ENCODE measurements around the gene MAT1A. TPM values are rescaled to one million over a fixed set of nuclear protein-coding genes. Genes with fewer than 3 reads are reported as not detected.

The MAT1A gene
- total RNA-seq, 1 experiment from 2014 or later, result 1.6 TPM

- peaks cover 3% of the 10 kb centered on the region; the same call in 1 of the 2 replicates for H3K9me2 ChIP-seq (ENCODE audit: insufficient read depth)
- RAD21 ChIA-PET (ENCODE audit: low non-redundant PET in 1 of 2, low total read pairs in 2 of 2, uncharacterized antibody in 2 of 2, unreplicated experiment in 2 of 2), result no interaction called here
- POLR2A ChIA-PET, result no interaction called here
- H3K4me1 ChIP-seq (ENCODE audit: control insufficient read depth in 1 of 2, insufficient read depth in 2 of 2, low read length in 2 of 2), result peaks cover 0 to 8% of the 10 kb centered on the region in 2 experiments; a peak in 3 of 4 replicates
- TF ChIP-seq POLR2AphosphoS5 (IDR thresholded peaks at IDR 0.05; ENCODE audit: low read depth, low read length) (no peak), JUND (IDR thresholded peaks at IDR 0.05) (no peak), EZH2phosphoT487 (IDR thresholded peaks at IDR 0.05; ENCODE audit: borderline replicate concordance) (no peak), CTCF (IDR thresholded peaks at IDR 0.05 in 2 of 3, conservative IDR thresholded peaks at IDR 0.05 in 1 of 3; ENCODE audit: borderline replicate concordance in 1 of 3, insufficient read depth in 1 of 3, low read depth in 2 of 3, low read length in 2 of 3) (no peak), TCF7L2 (IDR thresholded peaks at IDR 0.05; ENCODE audit: borderline replicate concordance, extremely low read depth, insufficient read depth, insufficient read length) (no peak), ZBTB33 (IDR thresholded peaks at IDR 0.05; ENCODE audit: extremely low read depth, insufficient replicate concordance, low read length) (no peak), SRF (IDR thresholded peaks at IDR 0.05; ENCODE audit: low read depth) (no peak), POLR2A (IDR thresholded peaks at IDR 0.05; ENCODE audit: borderline replicate concordance, extremely low read depth, insufficient read depth, insufficient read length) (no peak), ZNF274 (IDR thresholded peaks at IDR 0.05; ENCODE audit: low read depth, low read length) (no peak), FOSL1 (IDR thresholded peaks at IDR 0.05; ENCODE audit: low read depth) (no peak), YY1 (IDR thresholded peaks at IDR 0.05; ENCODE audit: extremely low read depth, insufficient replicate concordance, low read depth, low read length) (no peak), MAX (IDR thresholded peaks at IDR 0.05) (no peak), SIN3A (IDR thresholded peaks at IDR 0.05; ENCODE audit: low read depth) (no peak), EGR1 (IDR thresholded peaks at IDR 0.05; ENCODE audit: low read depth) (no peak), REST (IDR thresholded peaks at IDR 0.05; ENCODE audit: low read depth) (no peak), CBX3 (IDR thresholded peaks at IDR 0.05; ENCODE audit: low read depth) (no peak), ELF1 (IDR thresholded peaks at IDR 0.05; ENCODE audit: borderline replicate concordance, low read depth) (no peak), RAD21 (IDR thresholded peaks at IDR 0.05; ENCODE audit: low read depth) (no peak)
- CTCF ChIA-PET, result no interaction called here
- H3K4me3 ChIP-seq (replicated peaks in 1 of 2; ENCODE audit: low read depth in 1 of 2, low read length in 2 of 2), result no peak overlapping the region
- no peak for ATAC-seq
- H3K9ac ChIP-seq (ENCODE audit: low read length), result no peak overlapping the region
- intact Hi-C loops (cut with micrococcal nuclease), result no loop called here
- no peak overlapping the region for H3K4me2 ChIP-seq (ENCODE audit: low read length)
- no peaks in the 10 kb centered on the region for H3K9me3 ChIP-seq (ENCODE audit: control insufficient read depth in 1 of 2, insufficient read depth in 1 of 2, low read depth in 1 of 2, low read length in 2 of 2)
- no peak for DNase-seq (ENCODE audit: low read depth, low spot score)
- no peak overlapping the region for H2AFZ ChIP-seq (ENCODE audit: low read depth, low read length, poor library complexity, severe bottlenecking)
- no peaks in the 10 kb centered on the region for H3K27me3 ChIP-seq (ENCODE audit: insufficient read depth, low read length)
- no peak overlapping the region for H3K27ac ChIP-seq (ENCODE audit: low read depth, low read length)
- no peaks in the 10 kb centered on the region for H3K79me2 ChIP-seq (ENCODE audit: insufficient read depth, low read length)
- no peaks in the 10 kb centered on the region for H4K20me1 ChIP-seq (ENCODE audit: insufficient read depth)
- no TSS peak for BruUV-seq (replicated peaks)
- no peaks in the 10 kb centered on the region for H3K36me3 ChIP-seq (ENCODE audit: control insufficient read depth in 1 of 2, insufficient read depth in 2 of 2, low read length in 2 of 2)
Observed at GRCh38 chr10:80319318-80319717, 29.9 kb upstream of the MAT1A start.
